Activated T-cell treated with anti-CD3 and anti-CD28 coated beads, Interleukin-2, amount 50 U/mL, for 1 hour (primary cell): ENCODE data around the gene DGKQ.
"Not testable (repeated sequence)": the region's sequence is repeated elsewhere in the genome, so short reads cannot be mapped to it uniquely, and the experiment has no call there.

Experiments used
- DNase-seq: peaks from one replicate; pipeline ENCODE4 v3.0.0-alpha.2; 2020

DGKQ gene

GRCh38 chr4:1010395-1011021, 37.1 kb upstream of the DGKQ start:
- peak; percentile 70 for DNase-seq

DNA sequence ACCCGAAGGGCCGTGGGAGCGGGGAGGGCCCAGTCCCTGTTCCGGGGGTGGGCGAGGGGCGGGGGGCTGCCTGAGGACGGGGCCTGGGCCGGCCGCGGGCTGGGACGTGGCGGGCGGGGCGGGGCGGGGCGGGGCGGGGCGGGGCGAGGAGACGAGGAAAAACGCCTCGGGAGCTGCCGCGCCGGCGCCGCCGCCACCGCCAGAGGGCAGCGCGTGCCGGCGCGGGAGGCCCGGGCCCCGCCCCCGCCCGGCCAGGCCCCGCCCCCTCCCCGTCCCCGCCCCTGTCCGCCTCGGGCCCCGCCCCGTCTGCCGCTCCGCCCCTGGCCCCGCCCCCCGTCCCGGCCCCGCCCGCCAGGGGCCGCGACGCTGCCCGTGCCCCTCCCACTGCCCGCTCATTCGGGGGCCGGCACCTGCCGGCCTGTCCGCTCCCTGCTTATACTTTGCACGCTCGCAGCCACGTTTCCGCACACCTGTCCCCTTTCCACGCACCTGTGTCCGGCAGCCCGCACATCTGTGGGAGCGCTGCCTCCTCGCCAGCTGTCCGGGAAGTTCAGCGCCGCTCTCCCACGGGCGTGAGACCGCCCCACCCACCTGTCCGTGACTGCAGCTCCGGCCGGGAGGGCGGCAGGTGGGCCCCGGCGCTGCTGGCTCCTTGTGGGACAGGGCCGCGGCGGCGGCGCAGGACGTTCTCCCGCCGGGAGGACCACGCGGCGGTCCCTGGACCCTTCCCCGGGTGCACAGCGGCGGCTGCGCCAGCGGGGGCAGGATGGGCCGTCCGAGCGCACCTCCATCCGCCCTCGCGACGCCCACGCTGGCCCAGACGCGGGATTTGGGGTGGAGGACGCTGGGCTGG, 36.4 kb upstream of the DGKQ start:
- DNase-seq, result peak; percentile 77

DNA sequence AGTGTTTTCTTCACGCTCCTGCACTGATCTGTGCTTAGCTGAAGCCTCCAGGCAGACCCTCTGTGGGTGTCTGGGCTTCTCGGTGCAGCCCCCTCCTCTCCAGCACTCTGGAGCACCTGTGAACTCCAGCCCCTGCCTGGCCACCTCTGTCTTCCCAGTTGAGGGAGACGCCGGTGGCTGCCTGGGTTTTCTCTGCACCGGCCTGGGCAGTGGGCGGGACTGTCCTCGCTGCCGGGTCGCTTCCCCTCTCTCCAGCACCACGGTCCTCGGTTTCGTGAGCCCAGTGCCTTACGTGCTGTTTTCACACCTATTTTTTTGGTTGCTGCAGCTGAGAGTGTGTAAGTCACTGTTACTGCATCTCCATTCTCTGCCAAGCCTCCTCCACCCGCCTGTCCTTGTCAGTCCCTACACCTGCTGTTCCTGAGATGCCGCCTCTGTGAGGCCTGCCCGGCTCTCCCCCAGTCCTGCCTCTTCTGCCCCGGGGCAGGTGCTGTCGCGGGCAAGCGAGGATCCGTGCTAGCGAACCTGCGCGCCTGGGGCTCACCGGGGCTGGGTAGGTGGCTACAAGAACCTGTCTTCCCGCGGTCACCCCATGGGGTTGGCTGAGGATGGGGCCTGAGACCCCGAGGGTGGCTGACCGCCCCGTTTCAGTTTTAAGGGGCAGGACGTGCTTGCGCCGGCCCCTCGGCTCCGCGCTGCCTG, 35.6 kb upstream of the DGKQ start:
- DNase-seq, result peak; percentile 62

GRCh38 chr4:1006856-1007255, 33.5 kb upstream of the DGKQ start:
- DNase-seq, result no peak

GRCh38 chr4:1004557-1005485, 31.5 kb upstream of the DGKQ start:
- DNase-seq, result no peak

- DNase-seq, result no peak
Measured at GRCh38 chr4:1004071-1004418, 30.7 kb upstream of the DGKQ start.

GRCh38 chr4:1003271-1004070, 30.1 kb upstream of the DGKQ start:
- no peak for DNase-seq

GRCh38 chr4:1002631-1003251, 29.4 kb upstream of the DGKQ start:
- no peak for DNase-seq

- no peak for DNase-seq
Measured at GRCh38 chr4:1002131-1002630, 28.8 kb upstream of the DGKQ start.

DNA sequence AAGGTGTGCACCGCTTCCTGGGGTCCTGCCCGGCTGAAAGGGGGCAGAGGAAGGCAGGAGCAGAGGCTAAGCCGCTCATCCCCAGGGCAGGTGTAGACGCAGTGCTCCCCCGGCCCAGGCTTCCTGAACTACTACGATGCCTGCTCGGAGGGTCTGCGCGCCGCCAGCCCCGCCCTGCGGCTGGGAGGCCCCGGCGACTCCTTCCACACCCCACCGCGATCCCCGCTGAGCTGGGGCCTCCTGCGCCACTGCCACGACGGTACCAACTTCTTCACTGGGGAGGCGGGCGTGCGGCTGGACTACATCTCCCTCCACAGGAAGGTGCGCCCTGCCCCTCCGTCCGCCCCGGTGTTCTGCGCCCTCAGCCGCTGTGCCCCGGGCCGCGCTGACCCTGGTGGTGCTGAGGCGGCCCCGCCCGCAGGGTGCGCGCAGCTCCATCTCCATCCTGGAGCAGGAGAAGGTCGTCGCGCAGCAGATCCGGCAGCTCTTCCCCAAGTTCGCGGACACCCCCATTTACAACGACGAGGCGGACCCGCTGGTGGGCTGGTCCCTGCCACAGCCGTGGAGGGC, 28.3 kb upstream of the DGKQ start:
- DNase-seq, result no peak

DNA sequence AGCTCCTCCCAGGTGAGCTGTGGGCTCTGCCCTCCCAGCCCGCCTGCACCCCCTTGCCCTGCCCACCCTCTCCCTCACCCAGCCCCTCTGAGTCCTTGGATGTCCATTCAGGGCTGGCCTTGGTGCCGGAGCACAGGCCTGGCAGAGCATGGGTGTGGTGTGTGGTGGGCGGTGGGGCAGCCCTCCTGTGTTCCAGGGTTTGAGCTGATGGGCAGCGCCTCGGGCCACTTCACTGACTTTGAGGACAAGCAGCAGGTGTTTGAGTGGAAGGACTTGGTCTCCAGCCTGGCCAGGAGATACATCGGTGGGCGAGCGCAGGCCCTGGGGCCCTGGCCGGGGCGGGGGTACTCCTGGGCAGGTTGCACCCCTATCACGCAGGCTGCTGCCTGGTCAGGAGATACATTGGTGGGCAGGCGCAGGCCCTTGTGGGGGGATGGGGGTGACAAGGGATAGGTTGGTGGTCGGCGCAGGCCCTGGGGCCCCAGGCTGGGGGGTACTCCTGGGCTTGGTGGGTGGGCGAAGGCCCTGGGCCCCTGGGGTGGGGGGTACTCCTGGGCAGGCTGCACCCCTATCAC, 27.4 kb upstream of the DGKQ start:
- DNase-seq, result no peak

- DNase-seq, result no peak
Measured at GRCh38 chr4:999882-1000425, 26.6 kb upstream of the DGKQ start.

- DNase-seq, result not testable (repeated sequence)
Measured at GRCh38 chr4:999240-999863, 26.0 kb upstream of the DGKQ start.

- no peak for DNase-seq
Measured at GRCh38 chr4:998096-998691, 24.8 kb upstream of the DGKQ start.

DNA sequence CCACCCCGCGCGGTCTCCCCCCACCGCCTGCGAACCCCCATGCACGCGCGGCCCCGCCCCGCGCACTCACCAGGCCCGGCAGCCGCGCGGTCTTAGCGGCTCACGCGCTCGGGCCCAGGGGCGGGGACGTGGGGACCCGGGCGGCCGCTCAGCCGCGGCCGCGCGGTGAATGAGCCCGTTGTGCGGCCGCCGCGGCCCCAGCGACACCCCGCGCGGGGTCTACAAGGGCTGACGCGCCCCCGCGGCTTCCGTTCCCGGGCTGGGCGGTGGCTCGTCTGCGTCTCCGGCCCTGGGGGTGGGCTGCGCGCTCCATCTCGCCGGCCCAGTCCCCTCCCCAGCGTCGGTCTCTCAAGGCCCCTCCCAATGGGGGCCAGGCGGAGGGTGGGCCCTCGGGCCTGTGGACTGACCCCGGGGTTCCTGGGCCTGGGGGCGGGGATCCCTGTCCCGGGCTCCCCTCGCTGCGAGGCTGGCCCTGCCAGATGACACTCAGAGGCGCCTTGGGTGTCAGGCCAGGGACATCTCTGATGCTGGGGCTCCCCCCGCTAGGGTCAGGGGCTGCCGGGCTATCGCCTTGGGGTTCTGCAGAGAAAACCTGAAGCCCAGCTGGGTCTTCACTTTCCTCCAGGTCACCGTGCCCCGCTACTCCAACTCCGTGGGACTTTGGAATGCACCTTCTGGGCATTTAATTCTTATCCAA, 24.2 kb upstream of the DGKQ start:
- DNase-seq, result no peak

GRCh38 chr4:996997-997374, 23.6 kb upstream of the DGKQ start:
- DNase-seq, result no peak

- no peak for DNase-seq
Measured at GRCh38 chr4:996030-996996, 22.9 kb upstream of the DGKQ start.
